GM12801 (cell line): Measurements from ENCODE around the gene IGF2BP3.

Source experiments
- CTCF ChIP-seq: IDR thresholded peaks from one replicate; pipeline ENCODE4 v1.5.1; 2011; ENCODE audit warnings: control low read depth; ENCODE audit not compliant: insufficient read length; ENCODE audit errors: extremely low read depth

Gene IGF2BP3

GRCh38 chr7:23482686-23483085 lies 12.4 kb upstream of the IGF2BP3 start:
- TF ChIP-seq CTCF, result no peak

GRCh38 chr7:23477962-23478866 lies 7.9 kb upstream of the IGF2BP3 start:
- TF ChIP-seq CTCF, result no peak

GRCh38 chr7:23477157-23477499 lies 6.8 kb upstream of the IGF2BP3 start:
- no peak for TF ChIP-seq CTCF

- TF ChIP-seq CTCF, result no peak
These were observed 6.2 kb upstream of the IGF2BP3 start for GRCh38 chr7:23476286-23477156.

GRCh38 chr7:23475576-23475839 lies 5.2 kb upstream of the IGF2BP3 start:
- TF ChIP-seq CTCF, result no peak

GRCh38 chr7:23474829-23475575 lies 4.7 kb upstream of the IGF2BP3 start:
- no peak for TF ChIP-seq CTCF
